Activated B cell treated with CpG ODN at 0.5 μM for 24 hours (primary cell): Measurements from ENCODE around the gene AMPD3. TPM values are rescaled to one million over a fixed set of nuclear protein-coding genes. Genes with fewer than 3 reads are reported as not detected.

ENCODE experiments used
- ATAC-seq: fragments of 200-7000 bp; cut with Tn5 transposase; one replicate; pipeline ENCODE4 v1.10.0; 2021; ENCODE audit warnings: low read depth, mild to moderate bottlenecking, moderate library complexity
- CTCF ChIA-PET: fragments of 350-600 bp; sonication (Branson Sonifier 250); formaldehyde crosslinking; loops from one replicate; lab custom pipeline; 2021; ENCODE audit warnings: antibody characterized with exemption; lab: Charles Lee
- POLR2A ChIA-PET: fragments of 350-600 bp; sonication (Branson Sonifier 250); formaldehyde crosslinking; loops from one replicate; lab custom pipeline; 2021; ENCODE audit warnings: antibody characterized with exemption; lab: Charles Lee
- DNase-seq: peaks from one replicate; pipeline ENCODE4 v3.0.0; 2022
- H3K27ac Mint-ChIP-seq: one replicate; pipeline ENCODE4 v1.8.0; 2020; ENCODE audit warnings: mixed read lengths
- H3K27me3 Mint-ChIP-seq: one replicate; pipeline ENCODE4 v1.8.0; 2021; ENCODE audit warnings: mixed read lengths
- H3K36me3 Mint-ChIP-seq: one replicate; pipeline ENCODE4 v1.8.0; 2021; ENCODE audit warnings: low read depth, mixed read lengths
- H3K4me1 Mint-ChIP-seq: one replicate; pipeline ENCODE4 v1.8.0; 2021; ENCODE audit warnings: mixed read lengths
- H3K4me3 Mint-ChIP-seq: one replicate; pipeline ENCODE4 v1.8.0; 2020; ENCODE audit warnings: mild to moderate bottlenecking, mixed read lengths
- H3K9me3 Mint-ChIP-seq: one replicate; pipeline ENCODE4 v1.8.0; 2020; ENCODE audit warnings: mixed read lengths
- intact Hi-C: fragments of 100-400 bp; cut with micrococcal nuclease; formaldehyde crosslinking; loops from one replicate; pipeline ENCODE4 v1.15.1; 2024
- total RNA-seq: library from RNA; stranded (reverse); gene quantifications from 2 replicates; pipeline ENCODE4 v1.2.3, GENCODE V29; 2022
- TF ChIP-seq, protein P1 (sequence below): fragments of 200-600 bp; IDR thresholded peaks from one replicate; pipeline ENCODE4 v1.8.0; 2022; ENCODE audit warnings: antibody characterized with exemption, mild to moderate bottlenecking

Gene AMPD3
- total RNA-seq, 1 donor from 2014 or later = 116 TPM

DNA sequence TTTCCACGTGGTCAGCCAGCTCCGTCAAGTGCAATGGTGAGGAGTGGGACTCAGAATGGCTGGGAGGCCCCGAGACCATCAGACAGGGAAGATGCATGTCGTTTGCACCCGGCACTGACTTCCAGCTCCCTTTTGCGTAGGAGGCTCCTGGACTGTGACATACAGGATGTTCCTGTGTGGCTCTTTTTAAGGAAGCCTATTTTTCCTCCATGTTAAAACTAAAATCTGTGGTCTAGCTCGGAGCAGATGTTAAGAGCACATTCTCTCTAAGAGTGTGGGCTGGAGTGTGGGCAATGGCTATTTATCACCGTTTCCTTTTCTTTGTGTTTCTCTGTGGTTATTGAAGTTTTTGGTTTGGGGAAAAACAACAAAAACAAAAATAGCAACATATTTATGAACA, 40.9 kb upstream of the AMPD3 start:
- Mint-ChIP-seq H3K36me3 (no peaks in the 10 kb centered on the region), H3K4me3 (no peak overlapping the region), H3K27me3 (no peaks in the 10 kb centered on the region), H3K9me3 (no peaks in the 10 kb centered on the region), H3K4me1 (peaks cover 20% of the 10 kb centered on the region), H3K27ac (no peak overlapping the region)
- DNase-seq (no peak), ATAC-seq (no peak)
- TF ChIP-seq, protein P1, sequence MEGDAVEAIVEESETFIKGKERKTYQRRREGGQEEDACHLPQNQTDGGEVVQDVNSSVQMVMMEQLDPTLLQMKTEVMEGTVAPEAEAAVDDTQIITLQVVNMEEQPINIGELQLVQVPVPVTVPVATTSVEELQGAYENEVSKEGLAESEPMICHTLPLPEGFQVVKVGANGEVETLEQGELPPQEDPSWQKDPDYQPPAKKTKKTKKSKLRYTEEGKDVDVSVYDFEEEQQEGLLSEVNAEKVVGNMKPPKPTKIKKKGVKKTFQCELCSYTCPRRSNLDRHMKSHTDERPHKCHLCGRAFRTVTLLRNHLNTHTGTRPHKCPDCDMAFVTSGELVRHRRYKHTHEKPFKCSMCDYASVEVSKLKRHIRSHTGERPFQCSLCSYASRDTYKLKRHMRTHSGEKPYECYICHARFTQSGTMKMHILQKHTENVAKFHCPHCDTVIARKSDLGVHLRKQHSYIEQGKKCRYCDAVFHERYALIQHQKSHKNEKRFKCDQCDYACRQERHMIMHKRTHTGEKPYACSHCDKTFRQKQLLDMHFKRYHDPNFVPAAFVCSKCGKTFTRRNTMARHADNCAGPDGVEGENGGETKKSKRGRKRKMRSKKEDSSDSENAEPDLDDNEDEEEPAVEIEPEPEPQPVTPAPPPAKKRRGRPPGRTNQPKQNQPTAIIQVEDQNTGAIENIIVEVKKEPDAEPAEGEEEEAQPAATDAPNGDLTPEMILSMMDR = no peak
- intact Hi-C loops = no loop called here
- CTCF ChIA-PET = interaction anchor here (0.9 to 8.0 kb wide), 42 partner anchors 8 to 337 kb away, joined by 3 to 84 read pairs (median 6); partner anchors contain the start of genes AMPD3, CTR9 and RNF141
- POLR2A ChIA-PET = interaction anchor here (0.5 to 2.3 kb wide), 12 partner anchors 28 to 337 kb away, joined by 3 to 18 read pairs (median 7); partner anchors contain the start of genes AMPD3, CTR9 and RNF141

DNA sequence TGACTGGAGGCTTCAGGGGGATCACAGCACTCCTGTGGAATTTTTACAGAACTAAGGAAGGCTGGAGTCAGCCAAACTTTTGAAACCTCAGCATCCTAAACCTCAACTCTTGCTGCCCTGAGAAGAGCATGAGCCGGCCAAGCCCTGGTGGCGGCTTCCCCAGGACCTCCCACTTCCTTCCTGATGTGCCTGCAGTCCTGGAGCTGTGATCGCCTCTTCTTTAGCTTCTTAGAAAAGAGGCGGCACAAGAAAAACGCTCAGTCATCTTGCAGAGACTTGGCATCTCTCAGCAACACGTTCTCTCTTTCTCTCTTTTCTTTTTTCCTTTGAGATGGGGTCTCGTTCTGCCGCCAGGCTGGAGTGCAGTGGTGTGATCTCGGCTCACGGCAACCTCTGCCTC, 40.4 kb upstream of the AMPD3 start:
- Mint-ChIP-seq H3K27ac (no peak overlapping the region), H3K4me3 (peak overlapping the region; percentile 12), H3K27me3 (no peaks in the 10 kb centered on the region), H3K9me3 (no peaks in the 10 kb centered on the region), H3K36me3 (no peaks in the 10 kb centered on the region), H3K4me1 (peaks cover 18% of the 10 kb centered on the region)
- ChIA-PET POLR2A (interaction anchor here (0.7 to 2.3 kb wide), 8 partner anchors 27 to 239 kb away, joined by 3 to 18 read pairs (median 9); partner anchors contain the start of genes AMPD3 and RNF141), CTCF (interaction anchor here (0.9 to 8.0 kb wide), 19 partner anchors 9 to 322 kb away, joined by 3 to 84 read pairs (median 12); partner anchors contain the start of genes AMPD3 and RNF141)
- ATAC-seq (no peak), DNase-seq (no peak)
- TF ChIP-seq, protein P1 = no peak
- intact Hi-C loops = no loop called here

DNA sequence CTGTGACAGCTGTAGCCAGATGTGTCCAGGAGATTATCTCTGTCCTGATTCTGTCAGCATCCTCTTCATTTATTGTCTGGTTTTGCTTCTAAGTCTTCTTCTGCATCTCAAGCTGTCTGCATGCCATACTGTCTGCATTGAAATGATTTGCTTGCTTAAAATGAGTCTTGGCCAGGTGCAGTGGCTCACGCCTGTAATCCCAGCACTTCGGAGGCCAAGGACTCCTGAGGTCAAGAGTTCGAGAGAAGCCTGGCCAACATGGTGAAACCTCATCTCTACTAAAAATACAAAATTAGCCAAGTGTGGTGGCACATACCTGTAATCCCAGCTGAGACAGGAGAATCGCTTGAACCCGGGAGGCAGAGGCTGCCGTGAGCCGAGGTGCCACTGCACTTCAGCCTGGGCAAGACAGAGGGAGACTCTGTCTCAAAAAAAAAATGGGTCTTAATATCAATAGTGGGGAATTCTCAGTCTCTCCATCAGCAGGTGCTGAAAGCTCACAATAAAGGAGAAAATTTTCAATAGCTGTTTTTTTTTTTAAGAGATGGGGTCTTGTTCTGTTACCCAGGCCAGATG, 39.2 kb upstream of the AMPD3 start:
- CTCF ChIA-PET = interaction anchor here (1.3 to 8.0 kb wide), 5 partner anchors 11 to 321 kb away, joined by 3 to 84 read pairs (median 6); no protein-coding TSS in a partner anchor
- POLR2A ChIA-PET = interaction anchor here (0.5 to 2.1 kb wide), 4 partner anchors 26 to 124 kb away, joined by 3 to 13 read pairs (median 5); partner anchors contain the start of gene AMPD3
- TF ChIP-seq, protein P1 = no peak
- DNase-seq (no peak), ATAC-seq (no peak)
- intact Hi-C loops = no loop called here
- H3K36me3 Mint-ChIP-seq = no peaks in the 10 kb centered on the region
- no peak overlapping the region for H3K27ac Mint-ChIP-seq
- no peaks in the 10 kb centered on the region for H3K27me3 Mint-ChIP-seq
- H3K4me1 Mint-ChIP-seq = peaks cover 18% of the 10 kb centered on the region
- no peak overlapping the region for H3K4me3 Mint-ChIP-seq
- no peaks in the 10 kb centered on the region for H3K9me3 Mint-ChIP-seq

DNA sequence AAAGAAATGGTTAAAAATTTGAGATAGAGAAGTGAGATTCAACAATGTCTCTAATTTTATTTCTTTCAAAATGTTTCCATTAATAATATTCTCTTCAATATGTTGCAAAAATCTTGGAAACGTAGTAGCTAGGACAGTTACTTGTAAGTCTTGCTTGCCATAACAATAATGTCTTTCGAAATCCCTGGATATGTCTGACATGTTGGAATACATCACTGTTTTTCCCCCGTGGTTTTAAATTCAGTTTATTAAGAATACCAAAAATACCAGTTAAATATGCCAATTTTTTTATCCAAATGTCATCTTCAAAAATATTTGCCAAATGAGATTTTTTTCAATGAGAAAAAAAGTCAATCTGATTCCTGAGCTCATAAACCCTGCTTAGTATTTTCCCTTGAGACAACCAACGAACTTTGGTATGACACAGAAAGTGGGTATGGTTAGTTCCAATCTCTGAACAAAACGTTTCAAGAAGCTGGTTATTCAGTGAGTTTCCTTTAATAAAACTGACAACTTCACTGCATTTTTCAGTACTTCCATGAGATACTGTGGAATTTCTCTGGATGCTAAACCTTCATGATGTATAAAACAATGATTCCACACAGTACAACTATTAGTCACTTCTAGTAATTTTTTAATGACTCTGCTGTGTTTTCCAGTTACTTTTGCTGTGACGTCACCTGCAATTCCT, 36.7 kb upstream of the AMPD3 start:
- no peak overlapping the region for H3K4me3 Mint-ChIP-seq
- ChIA-PET POLR2A (interaction anchor here (0.6 to 1.1 kb wide), 2 partner anchors 37 to 94 kb away, joined by 3 to 4 read pairs; partner anchors contain the start of gene AMPD3), CTCF (interaction anchor here (1.2 to 1.4 kb wide), 2 partner anchors 12 to 90 kb away, joined by 3 to 6 read pairs; no protein-coding TSS in a partner anchor)
- no peak overlapping the region for H3K27ac Mint-ChIP-seq
- no peaks in the 10 kb centered on the region for H3K27me3 Mint-ChIP-seq
- ATAC-seq (no peak), DNase-seq (no peak)
- peaks cover 16% of the 10 kb centered on the region for H3K4me1 Mint-ChIP-seq
- H3K36me3 Mint-ChIP-seq = no peaks in the 10 kb centered on the region
- no peaks in the 10 kb centered on the region for H3K9me3 Mint-ChIP-seq
- intact Hi-C loops = no loop called here
- TF ChIP-seq, protein P1 = no peak

DNA sequence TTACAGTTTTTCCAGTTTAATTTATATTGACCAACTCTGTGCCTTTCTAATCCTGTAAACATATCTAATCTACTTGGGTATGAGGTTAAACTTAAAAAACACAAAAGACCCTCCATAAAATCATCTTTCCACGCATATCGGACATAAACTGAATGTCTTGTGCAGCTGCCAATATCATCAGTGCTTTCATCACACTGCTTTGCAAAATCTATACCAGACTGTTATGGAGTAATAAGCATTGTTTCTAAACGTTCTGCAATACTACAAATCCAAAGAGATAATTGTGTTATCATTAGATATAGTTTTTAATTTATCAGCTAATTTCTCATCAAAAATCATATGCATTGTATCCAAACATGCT, 36.1 kb upstream of the AMPD3 start:
- DNase-seq = no peak
- TF ChIP-seq, protein P1 = no peak
- H3K27me3 Mint-ChIP-seq = peaks cover 2% of the 10 kb centered on the region
- no peaks in the 10 kb centered on the region for H3K9me3 Mint-ChIP-seq
- H3K27ac Mint-ChIP-seq = no peak overlapping the region
- intact Hi-C loops = no loop called here
- H3K36me3 Mint-ChIP-seq = no peaks in the 10 kb centered on the region
- CTCF ChIA-PET = interaction anchor here (1.2 to 1.4 kb wide), 2 partner anchors 13 to 90 kb away, joined by 3 to 6 read pairs; no protein-coding TSS in a partner anchor
- no peak for ATAC-seq
- POLR2A ChIA-PET = interaction anchor here (0.6 to 1.1 kb wide), 2 partner anchors 37 to 93 kb away, joined by 3 to 4 read pairs; partner anchors contain the start of gene AMPD3
- peaks cover 11% of the 10 kb centered on the region for H3K4me1 Mint-ChIP-seq
- H3K4me3 Mint-ChIP-seq = no peak overlapping the region
